GM21367 (cell line): ENCODE results near the gene IL17RC.
"Not testable (repeated sequence)": the region's sequence is repeated elsewhere in the genome, so short reads cannot be mapped to it uniquely, and the experiment has no call there.

Experiments
- ATAC-seq: cut with Tn5 transposase; IDR thresholded peaks from one replicate; pipeline ENCODE4 v1.9.1; 2021; ENCODE audit not compliant: unreplicated experiment

IL17RC gene

GRCh38 chr3:9891072-9891622 lies 25.8 kb upstream of the IL17RC start:
- no peak for ATAC-seq

- ATAC-seq, result no peak
Measured at GRCh38 chr3:9893739-9894138, 23.2 kb upstream of the IL17RC start.

GRCh38 chr3:9895715-9896114 lies 21.2 kb upstream of the IL17RC start:
- ATAC-seq, result not testable (repeated sequence)

GRCh38 chr3:9896755-9897407 lies 20.0 kb upstream of the IL17RC start:
- not testable (repeated sequence) for ATAC-seq

GRCh38 chr3:9897408-9898372 lies 19.2 kb upstream of the IL17RC start:
- no peak for ATAC-seq

- no peak for ATAC-seq
Measured at GRCh38 chr3:9898467-9899241, 18.2 kb upstream of the IL17RC start.

GRCh38 chr3:9899289-9899791 lies 17.6 kb upstream of the IL17RC start:
- no peak for ATAC-seq

GRCh38 chr3:9900965-9901415 lies 15.9 kb upstream of the IL17RC start:
- ATAC-seq, result not testable (repeated sequence)

GRCh38 chr3:9901967-9902366 lies 14.9 kb upstream of the IL17RC start:
- no peak for ATAC-seq

GRCh38 chr3:9902372-9903237 lies 14.3 kb upstream of the IL17RC start, which contains the start of gene IL17RE:
Gene IL17RE, plus strand, starts transcription at chr3:9902848. Its CDS starts 85 bp downstream, at chr3:9902933.
- ATAC-seq, result no peak

- no peak for ATAC-seq
Measured at GRCh38 chr3:9903238-9903624, 13.7 kb upstream of the IL17RC start.

- ATAC-seq, result no peak
Measured at GRCh38 chr3:9903904-9904303, 13.0 kb upstream of the IL17RC start.

- ATAC-seq, result no peak
Measured at GRCh38 chr3:9906480-9906879, 10.4 kb upstream of the IL17RC start.

- ATAC-seq, result no peak
Measured at GRCh38 chr3:9908286-9908685, 8.6 kb upstream of the IL17RC start.

- no peak for ATAC-seq
Measured at GRCh38 chr3:9909221-9910013, 7.5 kb upstream of the IL17RC start.

GRCh38 chr3:9911863-9912262 lies 5.0 kb upstream of the IL17RC start:
- no peak for ATAC-seq

GRCh38 chr3:9912294-9912935 lies 4.5 kb upstream of the IL17RC start:
- no peak for ATAC-seq

- ATAC-seq, result no peak
Measured at GRCh38 chr3:9913601-9914000, 3.3 kb upstream of the IL17RC start.
